HepG2 (cell line): ENCODE data around the gene FNDC3B. TPM values are rescaled to one million over a fixed set of nuclear protein-coding genes. Genes with fewer than 3 reads are reported as not detected.
A peak's percentile ranks its signal among the peaks of the same experiment; 100 is the strongest.

Experiments used
- ATAC-seq: fragments of 200-7000 bp; cut with Tn5 transposase; 3 replicates; pipeline ENCODE4 v1.9.1; 2020; ENCODE audit warnings: mild to moderate bottlenecking, moderate library complexity
- BruUV-seq: library from RNA; stranded (reverse); fragments of 400-500 nt; replicated peaks from 2 replicates; lab custom pipeline; 2021; lab: Mats Ljungman, UMichigan
- CTCF ChIA-PET: fragments of 300-600 bp; formaldehyde crosslinking; extraction: SDS; loops from one replicate; lab custom pipeline; 2021; ENCODE audit warnings: low total read pairs, inconsistent platforms, low intra/inter-chr PET ratio; lab: Yijun Ruan, JAX
- POLR2A ChIA-PET: fragments of 350-600 bp; sonication (Branson Sonifier 250); formaldehyde crosslinking; loops from one replicate; lab custom pipeline; 2020; ENCODE audit warnings: antibody characterized with exemption, inconsistent platforms; lab: Yijun Ruan, JAX
- DNase-seq: peaks from one replicate; pipeline ENCODE4 v3.0.0-alpha.2; 2015; ENCODE audit warnings: low spot score
- FAIRE-seq: peaks from 3 replicates; lab custom pipeline; 2011; peaks lifted over from hg19 to GRCh38; lab: Jason Lieb, UNC
- H2AFZ ChIP-seq: one replicate; pipeline ENCODE4 v1.6.1; 2011; ENCODE audit warnings: low read length, inconsistent platforms
- H3K27ac ChIP-seq: fragments of 300-600 bp; 3 replicates; pipeline ENCODE4 v1.8.0; 2011; ENCODE audit warnings: mixed run types, mild to moderate bottlenecking, mixed read lengths, low read length, inconsistent platforms; ENCODE audit not compliant: insufficient read depth; ENCODE audit errors: extremely low read length
- H3K27me3 ChIP-seq, 2 experiments: fragments of 200-600 bp in 1 of 2; 2 replicates in 1 of 2; 3 replicates in 1 of 2; pipeline versions ENCODE4 v1.6.0 to v1.8.0; 2011; ENCODE audit warnings: low read length in 2 of 2, mild to moderate bottlenecking in 2 of 2, moderate library complexity in 2 of 2, inconsistent platforms in 1 of 2; ENCODE audit not compliant: insufficient read depth in 2 of 2, control insufficient read depth in 1 of 2
- H3K36me3 ChIP-seq, 2 experiments: fragments of 200-600 bp in 1 of 2; replicated peaks in 1 of 2; 2 replicates in 1 of 2; 3 replicates in 1 of 2; pipeline versions ENCODE4 v1.5.1 to v1.8.0; 2011; ENCODE audit warnings: low read length in 2 of 2, inconsistent platforms in 1 of 2; ENCODE audit not compliant: insufficient read depth in 2 of 2, control insufficient read depth in 1 of 2
- H3K4me1 ChIP-seq: 2 replicates; pipeline ENCODE4 v1.5.1; 2012; ENCODE audit warnings: low read length, inconsistent platforms; ENCODE audit not compliant: insufficient read depth
- H3K4me2 ChIP-seq: 2 replicates; pipeline ENCODE4 v1.6.0; 2011; ENCODE audit warnings: low read depth, low read length, inconsistent platforms
- H3K4me3 ChIP-seq, 3 experiments: fragments of 200-600 bp in 1 of 3; sonication (generic), shearing (Covaris generic) in 1 of 3; replicated peaks in 1 of 3; 2 replicates each; pipeline ENCODE4 v1.5.1; 2011 to 2016; ENCODE audit warnings: low read length in 3 of 3, inconsistent platforms in 2 of 3, low read depth in 2 of 3, mild to moderate bottlenecking in 2 of 3, control low read depth in 1 of 3, mixed read lengths in 1 of 3; ENCODE audit not compliant: insufficient read depth in 1 of 3
- H3K79me2 ChIP-seq: one replicate; pipeline ENCODE4 v1.6.1; 2011; ENCODE audit warnings: low read length, inconsistent platforms; ENCODE audit not compliant: insufficient read depth
- H3K9ac ChIP-seq: 2 replicates; pipeline ENCODE4 v1.6.0; 2011; ENCODE audit warnings: mild to moderate bottlenecking, low read depth, low read length, inconsistent platforms; ENCODE audit not compliant: insufficient read depth
- H3K9me3 ChIP-seq: 2 replicates; pipeline ENCODE4 v1.5.1; 2012; ENCODE audit warnings: mild to moderate bottlenecking, low read length
- H4K20me1 ChIP-seq: 2 replicates; pipeline ENCODE4 v1.6.0; 2011; ENCODE audit warnings: inconsistent platforms, mild to moderate bottlenecking, low read length, moderate library complexity; ENCODE audit not compliant: insufficient read depth
- CC2D1A ChIP-seq: sonication (generic); formaldehyde crosslinking; IDR thresholded peaks from 2 replicates; pipeline ENCODE4 v1.8.1; 2023; ENCODE audit warnings: mild to moderate bottlenecking, missing genetic modification reagents
- FUBP1 ChIP-seq: sonication (generic); formaldehyde crosslinking; IDR thresholded peaks from 2 replicates; pipeline ENCODE4 v1.5.1; 2020; ENCODE audit warnings: missing genetic modification reagents, mild to moderate bottlenecking, borderline replicate concordance
- POLR2AphosphoS2 ChIP-seq: IDR thresholded peaks from 2 replicates; pipeline ENCODE4 v1.6.1; 2011; ENCODE audit warnings: low read depth, low read length, improper control_type of control experiment
- POLR2G ChIP-seq: fragments of 200-400 bp; formaldehyde crosslinking; IDR thresholded peaks from 2 replicates; pipeline ENCODE4 v1.6.1; 2018; ENCODE audit warnings: mild to moderate bottlenecking, low read depth, low read length, moderate library complexity
- RBM22 ChIP-seq: fragments of 200-400 bp; formaldehyde crosslinking; optimal IDR thresholded peaks from 2 replicates; pipeline ENCODE3; 2017; ENCODE audit warnings: mild to moderate bottlenecking, low read length, moderate library complexity
- SSRP1 ChIP-seq: IDR thresholded peaks from 2 replicates; pipeline ENCODE4 v1.6.1; 2016; ENCODE audit warnings: control low read depth
- ZNF460 ChIP-seq: sonication (generic); formaldehyde crosslinking; IDR thresholded peaks from 2 replicates; pipeline ENCODE4 v1.5.1; 2020; ENCODE audit warnings: missing genetic modification reagents, mild to moderate bottlenecking, borderline replicate concordance
- ZNF530 ChIP-seq: sonication (generic); formaldehyde crosslinking; IDR thresholded peaks from 2 replicates; pipeline ENCODE4 v1.5.0; 2020; ENCODE audit warnings: low read depth, mild to moderate bottlenecking, missing genetic modification reagents
- WGBS: methylation state at CpG from one replicate; pipeline ENCODE4 v1.1.6; 2017; ENCODE audit warnings: low lambda C conversion rate; 5-methylcytosine and 5-hydroxymethylcytosine counted together
- in situ Hi-C: cut with HindIII; loops from 2 replicates; pipeline ENCODE4 v1.10.0; 2017; ENCODE audit warnings: low pct_unique_long_range_greater_than_20kb; ENCODE audit not compliant: extremely low pct_ligation_motif_present
- intact Hi-C: fragments of 100-400 bp; cut with micrococcal nuclease; formaldehyde crosslinking; loops from one replicate; pipeline ENCODE4 v1.10.0; 2022; ENCODE audit not compliant: unreplicated experiment
- polyA plus RNA-seq, 8 experiments: library from polyadenylated mRNA; depleted of rRNA in 3 of 8; stranded (reverse) in 7 of 8; unstranded in 1 of 8; fragments of >200 nt; fragmentation: Illumina TruSeq in 4 of 8; extraction: Trizol in 4 of 8; gene quantifications; 2 replicates each; pipeline versions ENCODE4 v1.2.1 to v1.2.3, GENCODE V29; 2011 to 2016; ENCODE audit warnings: low read depth in 4 of 8, missing spikeins in 1 of 8, mixed read lengths in 1 of 8; ENCODE audit not compliant: insufficient read depth in 1 of 8
- total RNA-seq, 5 experiments: library from RNA; depleted of rRNA; stranded (reverse); fragments of >200 nt; fragmentation: Illumina TruSeq; extraction: Trizol; gene quantifications; 2 replicates each; pipeline ENCODE4 v1.2.3, GENCODE V29; 2016; ENCODE audit warnings: low read depth in 1 of 5

The FNDC3B gene
- total and polyA plus RNA-seq, 2 of the 13 experiments (the other 11 are each of a cell fraction or from before 2014, with no cell fraction given): 74.8 to 103 TPM

GRCh38 chr3:172086071-172086470 is 46.7 kb downstream of the FNDC3B start (continued):
- TF ChIP-seq ZNF460 (peak; percentile 28; the same call in 1 of the 2 replicates), RBM22 (peak; percentile 16)

GRCh38 chr3:172087198-172087597 is 47.8 kb downstream of the FNDC3B start:
- no TSS peak for BruUV-seq
- TF ChIP-seq POLR2AphosphoS2: 0 out of 2 replicates have a peak, but pooled peaks have one; percentile 42
- peak; percentile 57; the same call in 1 of the 2 replicates for TF ChIP-seq SSRP1 (CRISPR knock-in tag)
- TF ChIP-seq FUBP1 (CRISPR knock-in tag): no peak
- no peak for TF ChIP-seq ZNF530 (CRISPR knock-in tag)
- 0 out of 2 replicates have a peak, but pooled peaks have one; percentile 26 for TF ChIP-seq POLR2G
- TF ChIP-seq CC2D1A (CRISPR knock-in tag): no peak
- FAIRE-seq (no peak), DNase-seq (no peak), ATAC-seq (no peak)
- Histone ChIP-seq H2AFZ (no peak overlapping the region), H3K27ac (peak overlapping the region; percentile 23), H4K20me1 (peaks cover 94% of the 10 kb centered on the region), H3K9ac (no peak overlapping the region), H3K79me2 (peaks cover 100% of the 10 kb centered on the region), H3K27me3 (no peaks in the 10 kb centered on the region), H3K4me2 (no peak overlapping the region), H3K36me3 (peaks cover 6 to 10% of the 10 kb centered on the region in 2 experiments; a peak in 4 of 5 replicates), H3K4me3 (no peak overlapping the region), H3K9me3 (no peaks in the 10 kb centered on the region), H3K4me1 (peaks cover 100% of the 10 kb centered on the region)
- intact Hi-C loops (no loop called here), in situ Hi-C loops (no loop called here)
- ChIA-PET POLR2A (no interaction called here), CTCF (no interaction called here)
- 93% methylated on average over 4 of the region's 4 CpGs for WGBS
